GM12892 (cell line): Measurements from ENCODE around the gene ECHDC3.

Experiments used
- POLR2A ChIP-seq: IDR thresholded peaks from 2 replicates; pipeline ENCODE4 v1.6.1; 2011; ENCODE audit warnings: low read depth, low read length, control low read depth
- POLR2AphosphoS5 ChIP-seq: IDR thresholded peaks from 2 replicates; pipeline ENCODE4 v1.6.1; 2011; ENCODE audit warnings: low read depth, low read length, control low read depth
- TAF1 ChIP-seq: IDR thresholded peaks from 2 replicates; pipeline ENCODE4 v1.6.1; 2011; ENCODE audit warnings: low read depth, mild to moderate bottlenecking, control low read depth, low read length, borderline replicate concordance

DNA sequence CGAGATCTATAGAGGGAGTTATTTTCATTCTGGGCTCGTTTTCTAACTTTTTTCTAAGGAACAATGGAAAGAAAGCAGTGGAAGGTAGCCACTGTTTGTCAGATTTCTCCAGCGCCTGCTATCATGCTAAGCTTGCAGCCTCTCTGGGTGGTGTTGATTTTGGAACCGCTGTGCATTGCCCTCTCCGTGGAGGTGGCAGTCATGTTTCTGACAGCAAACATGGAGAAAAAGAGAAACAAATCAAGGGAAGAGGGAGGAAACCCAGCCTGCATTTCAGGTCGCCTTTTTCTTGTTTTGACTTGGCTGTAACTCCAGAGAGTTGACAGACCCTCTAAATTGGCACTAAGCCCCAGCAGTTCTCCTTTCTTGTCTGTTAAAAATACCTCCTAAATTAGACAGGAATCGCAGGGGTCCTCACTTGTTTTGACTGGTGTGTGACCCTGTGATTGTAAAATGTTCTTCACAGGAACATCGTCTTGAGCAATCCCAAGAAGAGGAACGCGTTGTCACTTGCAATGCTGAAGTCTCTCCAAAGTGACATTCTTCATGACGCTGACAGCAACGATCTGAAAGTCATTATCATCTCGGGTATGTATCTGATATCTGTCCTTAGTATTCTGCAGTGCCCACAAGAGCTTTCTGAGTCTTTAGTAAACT is 4.8 kb downstream of the ECHDC3 start:
- TF ChIP-seq POLR2AphosphoS5 (no peak), POLR2A (no peak), TAF1 (no peak)
